ENCODE results near the gene OR13C4. TPM values are rescaled to one million over a fixed set of nuclear protein-coding genes. Genes with fewer than 3 reads are reported as not detected.

OR13C4 gene
- not detected in 2 replicates for total RNA-seq

GRCh38 chr9:104527109-104527508 is at the start of gene OR13C4:
TSS of gene OR13C4 (minus strand) at chr9:104527209. CDS start at chr9:104527209, 0 bp downstream.

GRCh38 chr9:104568868-104569267 is 41.9 kb upstream of the OR13C4 start, which contains the start of gene OR13C8:
TSS of gene OR13C8 (plus strand) at chr9:104569168. CDS start at chr9:104569168, 0 bp downstream.

GRCh38 chr9:104536756-104537155 is 9.7 kb upstream of the OR13C4 start, which contains the start of gene OR13C3:
TSS of gene OR13C3 (minus strand) at chr9:104536856. CDS start at chr9:104536723, 133 bp downstream.

GRCh38 chr9:104503963-104504362 is 23.0 kb downstream of the OR13C4 start, which contains the start of gene OR13F1:
TSS of gene OR13F1 (plus strand) at chr9:104504263. CDS start at chr9:104504263, 0 bp downstream.

Other genes starting within 250 kb of the OR13C4 start
- gene OR13F1, start 22.9 kb downstream of the OR13C4 start, total RNA-seq, result not detected in 2 replicates
- not detected in 2 replicates for gene OR13C3, start 9.6 kb upstream of the OR13C4 start, total RNA-seq
- gene OR13C8, start 42.0 kb upstream of the OR13C4 start, total RNA-seq, result not detected in 2 replicates
- gene OR13C5, start 72.2 kb upstream of the OR13C4 start, total RNA-seq, result not detected in 2 replicates
- 0.28 TPM in 1 of 2 replicates, not detected in the other for gene OR13C2, start 78.4 kb upstream of the OR13C4 start, total RNA-seq
- not detected in 2 replicates for gene OR13C9, start 91.0 kb upstream of the OR13C4 start, total RNA-seq
- not detected in 2 replicates for gene OR13D1, start 167.3 kb upstream of the OR13C4 start, total RNA-seq
- 58.9 and 61.2 TPM in 2 replicates for gene NIPSNAP3A, start 220.5 kb upstream of the OR13C4 start, total RNA-seq
- 0.38 and 0.85 TPM in 2 replicates for gene NIPSNAP3B, start 236.9 kb upstream of the OR13C4 start, total RNA-seq